Astrocyte (in vitro differentiated cells and primary cell): Measurements from ENCODE around the gene SYTL1.

Source experiments
- EZH2 ChIP-seq: IDR thresholded peaks from 2 replicates; pipeline ENCODE4 v1.6.1; 2012; ENCODE audit warnings: mild to moderate bottlenecking, low read length, inconsistent platforms; ENCODE audit not compliant: insufficient read depth
- TF ChIP-seq, protein P1 (sequence below): IDR thresholded peaks from 2 replicates; pipeline ENCODE4 v1.5.1; 2011; ENCODE audit warnings: low read depth, mild to moderate bottlenecking, inconsistent platforms, low read length, moderate library complexity; ENCODE audit not compliant: insufficient read depth

DNA sequence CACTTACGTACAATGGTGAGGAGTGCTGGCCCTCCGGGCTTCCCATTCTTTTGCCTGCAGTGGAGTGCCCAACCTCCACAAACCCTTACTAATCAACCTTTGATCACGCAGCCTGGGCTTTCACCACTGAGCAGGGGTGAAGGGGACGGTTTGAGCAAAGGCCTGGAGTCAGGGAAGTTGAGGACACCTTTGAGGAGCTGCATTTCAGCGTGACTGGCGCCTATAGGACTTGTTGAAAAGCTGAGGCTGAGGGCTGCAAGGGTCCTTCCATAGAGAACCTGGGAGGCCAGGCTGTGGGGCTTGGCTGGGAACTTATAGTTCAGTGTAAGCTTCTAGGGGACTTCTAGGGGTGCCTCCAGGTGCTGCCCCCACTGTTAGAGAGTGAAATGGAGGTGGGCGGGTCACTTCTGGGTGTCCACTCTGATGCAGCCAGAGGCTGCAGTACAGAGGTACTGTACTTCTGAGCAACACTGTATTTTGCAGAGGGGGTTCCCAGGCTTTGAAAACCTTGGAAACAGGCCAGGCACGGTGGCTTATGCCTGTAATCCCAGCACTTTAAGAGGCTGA lies 9.8 kb downstream of the SYTL1 start:
- TF ChIP-seq, protein P1, sequence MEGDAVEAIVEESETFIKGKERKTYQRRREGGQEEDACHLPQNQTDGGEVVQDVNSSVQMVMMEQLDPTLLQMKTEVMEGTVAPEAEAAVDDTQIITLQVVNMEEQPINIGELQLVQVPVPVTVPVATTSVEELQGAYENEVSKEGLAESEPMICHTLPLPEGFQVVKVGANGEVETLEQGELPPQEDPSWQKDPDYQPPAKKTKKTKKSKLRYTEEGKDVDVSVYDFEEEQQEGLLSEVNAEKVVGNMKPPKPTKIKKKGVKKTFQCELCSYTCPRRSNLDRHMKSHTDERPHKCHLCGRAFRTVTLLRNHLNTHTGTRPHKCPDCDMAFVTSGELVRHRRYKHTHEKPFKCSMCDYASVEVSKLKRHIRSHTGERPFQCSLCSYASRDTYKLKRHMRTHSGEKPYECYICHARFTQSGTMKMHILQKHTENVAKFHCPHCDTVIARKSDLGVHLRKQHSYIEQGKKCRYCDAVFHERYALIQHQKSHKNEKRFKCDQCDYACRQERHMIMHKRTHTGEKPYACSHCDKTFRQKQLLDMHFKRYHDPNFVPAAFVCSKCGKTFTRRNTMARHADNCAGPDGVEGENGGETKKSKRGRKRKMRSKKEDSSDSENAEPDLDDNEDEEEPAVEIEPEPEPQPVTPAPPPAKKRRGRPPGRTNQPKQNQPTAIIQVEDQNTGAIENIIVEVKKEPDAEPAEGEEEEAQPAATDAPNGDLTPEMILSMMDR: no peak
- no peak for TF ChIP-seq EZH2
